ENCODE results near the gene PTPRK.

The PTPRK gene

GRCh38 chr6:128057946-128058345 is 462.5 kb downstream of the PTPRK start:
- DNase-seq = no peak

- no peak for DNase-seq
These were observed 462.9 kb downstream of the PTPRK start for GRCh38 chr6:128057541-128057940.

GRCh38 chr6:128053109-128053508 is 467.3 kb downstream of the PTPRK start:
- no peak for DNase-seq

- no peak for DNase-seq
These were observed 472.4 kb downstream of the PTPRK start for GRCh38 chr6:128047989-128048388.

GRCh38 chr6:128046033-128046432 is 474.4 kb downstream of the PTPRK start:
- DNase-seq = no peak

GRCh38 chr6:128039543-128039942 is 480.9 kb downstream of the PTPRK start:
- no peak for DNase-seq

- DNase-seq = no peak
These were observed 483.4 kb downstream of the PTPRK start for GRCh38 chr6:128036808-128037570.

- no peak for DNase-seq
These were observed 487.2 kb downstream of the PTPRK start for GRCh38 chr6:128033156-128033555.

GRCh38 chr6:128032042-128032441 is 488.4 kb downstream of the PTPRK start:
- no peak for DNase-seq

- no peak for DNase-seq
These were observed 490.6 kb downstream of the PTPRK start for GRCh38 chr6:128029826-128030225.

GRCh38 chr6:128028183-128028582 is 492.2 kb downstream of the PTPRK start:
- DNase-seq = no peak

GRCh38 chr6:128025478-128025877 is 494.9 kb downstream of the PTPRK start:
- DNase-seq = no peak

- DNase-seq = no peak
These were observed 495.4 kb downstream of the PTPRK start for GRCh38 chr6:128024969-128025368.

- DNase-seq = no peak
These were observed 496.4 kb downstream of the PTPRK start for GRCh38 chr6:128024046-128024445.

- no peak for DNase-seq
These were observed 501.6 kb downstream of the PTPRK start for GRCh38 chr6:128018821-128019220.

GRCh38 chr6:128017288-128017687 is 503.1 kb downstream of the PTPRK start:
- DNase-seq = no peak

GRCh38 chr6:128007658-128008057 is 512.7 kb downstream of the PTPRK start:
- no peak for DNase-seq

GRCh38 chr6:128005009-128005408 is 515.4 kb downstream of the PTPRK start:
- DNase-seq = no peak

- DNase-seq = no peak
These were observed 520.0 kb downstream of the PTPRK start for GRCh38 chr6:128000363-128000762.

- no peak for DNase-seq
These were observed 521.4 kb downstream of the PTPRK start for GRCh38 chr6:127998985-127999384.

- DNase-seq = no peak
These were observed 522.8 kb downstream of the PTPRK start for GRCh38 chr6:127997496-127998164.

- no peak for DNase-seq
These were observed 523.5 kb downstream of the PTPRK start for GRCh38 chr6:127996925-127997324.

GRCh38 chr6:127992144-127992543 is 528.3 kb downstream of the PTPRK start:
- DNase-seq = no peak

- DNase-seq = no peak
These were observed 530.3 kb downstream of the PTPRK start for GRCh38 chr6:127990074-127990473.

- no peak for DNase-seq
These were observed 539.4 kb downstream of the PTPRK start for GRCh38 chr6:127980996-127981395.
